HEK293 (cell line): ENCODE data around the gene FRRS1L.

Experiments used
- CTCF ChIA-PET: fragments of 350-600 bp; formaldehyde crosslinking; extraction: SDS; loops from one replicate; lab custom pipeline; 2021; ENCODE audit warnings: antibody characterized with exemption; lab: Yijun Ruan, JAX
- POLR2A ChIA-PET: fragments of 300-600 bp; formaldehyde crosslinking; extraction: SDS; loops from one replicate; lab custom pipeline; 2020; ENCODE audit warnings: antibody characterized with exemption, inconsistent platforms; lab: Yijun Ruan, JAX
- H3K27ac ChIP-seq: fragments of 200-500 bp; sonication (Bioruptor generic); 2 replicates; pipeline ENCODE4 v1.5.1; 2014; ENCODE audit warnings: low read depth, low read length, control low read depth, inconsistent platforms; ENCODE audit errors: extremely low read depth
- H3K36me3 ChIP-seq, 2 experiments: fragments of 200-500 bp in 1 of 2; sonication (Bioruptor generic) in 1 of 2; 1 replicate in 1 of 2; 2 replicates in 1 of 2; pipeline ENCODE4 v1.5.1; 2014 to 2017; ENCODE audit warnings: inconsistent platforms in 2 of 2, low read length in 2 of 2; ENCODE audit not compliant: control insufficient read depth in 2 of 2, insufficient read depth in 1 of 2
- H3K4me1 ChIP-seq: fragments of 200-500 bp; sonication (Bioruptor generic); 2 replicates; pipeline ENCODE4 v1.5.1; 2014; ENCODE audit warnings: mild to moderate bottlenecking, low read length, inconsistent platforms; ENCODE audit not compliant: control insufficient read depth, insufficient read depth
- H3K4me3 ChIP-seq: 2 replicates; pipeline ENCODE4 v1.5.1; 2011; ENCODE audit warnings: low read depth, mild to moderate bottlenecking, control low read depth, low read length, moderate library complexity
- H3K9me3 ChIP-seq: fragments of 200-500 bp; sonication (Bioruptor generic); 2 replicates; pipeline ENCODE4 v1.5.1; 2014; ENCODE audit warnings: low read depth, low read length, inconsistent platforms; ENCODE audit not compliant: control insufficient read depth, insufficient read depth
- KLF16 ChIP-seq: fragments of 450-650 bp; formaldehyde crosslinking; IDR thresholded peaks from 2 replicates; pipeline ENCODE4 v1.5.1; 2017; ENCODE audit warnings: missing biosample characterization, missing genetic modification characterization
- MYNN ChIP-seq: fragments of 450-650 bp; formaldehyde crosslinking; IDR thresholded peaks from 2 replicates; pipeline ENCODE4 v1.5.1; 2016; ENCODE audit warnings: missing biosample characterization, missing genetic modification characterization, borderline replicate concordance
- SETDB1 ChIP-seq: IDR thresholded peaks from one replicate; pipeline ENCODE4 v1.6.1; 2017; ENCODE audit warnings: mild to moderate bottlenecking, low read length, moderate library complexity, mixed read lengths; ENCODE audit not compliant: insufficient read length
- SP2 ChIP-seq: fragments of 450-650 bp; formaldehyde crosslinking; IDR thresholded peaks from 2 replicates; pipeline ENCODE4 v1.5.1; 2016; ENCODE audit warnings: missing biosample characterization, missing genetic modification characterization
- ZFHX2 ChIP-seq: fragments of 450-650 bp; formaldehyde crosslinking; conservative IDR thresholded peaks from 2 replicates; pipeline ENCODE4 v1.5.1; 2016; ENCODE audit warnings: missing biosample characterization, missing genetic modification characterization
- ZNF274 ChIP-seq, 2 experiments: fragments of 200-500 bp in 1 of 2; fragments of 450-650 bp in 1 of 2; sonication (Bioruptor generic) in 1 of 2; formaldehyde crosslinking in 1 of 2; IDR thresholded peaks; 2 replicates each; pipeline versions ENCODE4 v1.5.1 to v1.6.1; 2014 to 2016; ENCODE audit warnings: borderline replicate concordance in 1 of 2, inconsistent platforms in 1 of 2, low read length in 1 of 2, missing biosample characterization in 1 of 2, missing genetic modification characterization in 1 of 2
- ZNF544 ChIP-seq: fragments of 450-650 bp; formaldehyde crosslinking; IDR thresholded peaks from 2 replicates; pipeline ENCODE4 v1.5.0; 2017; ENCODE audit warnings: missing biosample characterization, missing genetic modification characterization
- ZNF623 ChIP-seq: fragments of 450-650 bp; formaldehyde crosslinking; IDR thresholded peaks from 2 replicates; pipeline ENCODE4 v1.5.1; 2016; ENCODE audit warnings: missing biosample characterization, missing genetic modification characterization
- ZNF626 ChIP-seq: fragments of 450-650 bp; sonication (Bioruptor Pico); formaldehyde crosslinking; IDR thresholded peaks from 2 replicates; pipeline ENCODE4 v1.5.1; 2018; ENCODE audit warnings: missing biosample characterization, missing genetic modification characterization, inconsistent platforms
- ZSCAN30 ChIP-seq: fragments of 450-650 bp; IDR thresholded peaks from 2 replicates; pipeline ENCODE4 v1.5.1; 2018; ENCODE audit warnings: missing biosample characterization, mild to moderate bottlenecking, missing genetic modification characterization, moderate library complexity
- TF ChIP-seq, protein P1 (sequence below): fragments of 450-650 bp; formaldehyde crosslinking; IDR thresholded peaks from 2 replicates; pipeline ENCODE4 v1.5.1; 2016; ENCODE audit warnings: missing biosample characterization, missing genetic modification characterization
- TF ChIP-seq, protein P2 (sequence below): fragments of 450-650 bp; formaldehyde crosslinking; IDR thresholded peaks from 2 replicates; pipeline ENCODE4 v1.5.1; 2017; ENCODE audit warnings: missing biosample characterization, missing genetic modification characterization
- TF ChIP-seq, protein P3 (sequence below): fragments of 450-650 bp; formaldehyde crosslinking; IDR thresholded peaks from 2 replicates; pipeline ENCODE4 v1.5.1; 2016; ENCODE audit warnings: missing biosample characterization, missing genetic modification characterization
- TF ChIP-seq, protein P4 (sequence below): fragments of 450-650 bp; formaldehyde crosslinking; IDR thresholded peaks from 2 replicates; pipeline ENCODE4 v1.5.1; 2016; ENCODE audit warnings: missing biosample characterization, missing genetic modification characterization

FRRS1L gene

DNA sequence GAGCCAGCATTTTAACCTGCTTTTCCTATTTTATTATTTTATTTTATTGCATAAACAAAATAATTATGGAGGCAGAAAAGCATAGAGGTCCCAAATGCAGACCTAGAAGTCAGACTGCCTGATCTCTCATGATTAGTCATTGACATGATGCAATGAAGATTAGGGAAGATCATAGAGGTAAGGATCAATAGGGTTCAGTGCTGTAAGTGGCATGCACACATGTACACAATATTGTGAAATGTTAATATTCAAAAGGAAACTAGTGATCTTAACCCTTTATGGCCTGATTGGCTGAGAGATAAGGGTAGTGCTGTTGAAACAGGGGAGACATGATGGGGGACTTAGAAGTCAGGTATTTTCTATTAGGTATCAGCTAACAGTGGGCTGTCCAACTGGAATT lies 1.1 kb upstream of the FRRS1L start (continued):
- TF ChIP-seq, protein P1, sequence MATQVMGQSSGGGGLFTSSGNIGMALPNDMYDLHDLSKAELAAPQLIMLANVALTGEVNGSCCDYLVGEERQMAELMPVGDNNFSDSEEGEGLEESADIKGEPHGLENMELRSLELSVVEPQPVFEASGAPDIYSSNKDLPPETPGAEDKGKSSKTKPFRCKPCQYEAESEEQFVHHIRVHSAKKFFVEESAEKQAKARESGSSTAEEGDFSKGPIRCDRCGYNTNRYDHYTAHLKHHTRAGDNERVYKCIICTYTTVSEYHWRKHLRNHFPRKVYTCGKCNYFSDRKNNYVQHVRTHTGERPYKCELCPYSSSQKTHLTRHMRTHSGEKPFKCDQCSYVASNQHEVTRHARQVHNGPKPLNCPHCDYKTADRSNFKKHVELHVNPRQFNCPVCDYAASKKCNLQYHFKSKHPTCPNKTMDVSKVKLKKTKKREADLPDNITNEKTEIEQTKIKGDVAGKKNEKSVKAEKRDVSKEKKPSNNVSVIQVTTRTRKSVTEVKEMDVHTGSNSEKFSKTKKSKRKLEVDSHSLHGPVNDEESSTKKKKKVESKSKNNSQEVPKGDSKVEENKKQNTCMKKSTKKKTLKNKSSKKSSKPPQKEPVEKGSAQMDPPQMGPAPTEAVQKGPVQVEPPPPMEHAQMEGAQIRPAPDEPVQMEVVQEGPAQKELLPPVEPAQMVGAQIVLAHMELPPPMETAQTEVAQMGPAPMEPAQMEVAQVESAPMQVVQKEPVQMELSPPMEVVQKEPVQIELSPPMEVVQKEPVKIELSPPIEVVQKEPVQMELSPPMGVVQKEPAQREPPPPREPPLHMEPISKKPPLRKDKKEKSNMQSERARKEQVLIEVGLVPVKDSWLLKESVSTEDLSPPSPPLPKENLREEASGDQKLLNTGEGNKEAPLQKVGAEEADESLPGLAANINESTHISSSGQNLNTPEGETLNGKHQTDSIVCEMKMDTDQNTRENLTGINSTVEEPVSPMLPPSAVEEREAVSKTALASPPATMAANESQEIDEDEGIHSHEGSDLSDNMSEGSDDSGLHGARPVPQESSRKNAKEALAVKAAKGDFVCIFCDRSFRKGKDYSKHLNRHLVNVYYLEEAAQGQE (tag by site-specific recombination) = no peak
- TF ChIP-seq ZSCAN30 (tag by site-specific recombination) = no peak
- TF ChIP-seq ZNF623 (tag by site-specific recombination) = no peak
- TF ChIP-seq KLF16 (tag by site-specific recombination) = no peak
- TF ChIP-seq ZFHX2 (tag by site-specific recombination) = no peak
- TF ChIP-seq ZNF626 (tag by site-specific recombination) = no peak
- no peak for TF ChIP-seq MYNN (tag by site-specific recombination)
- TF ChIP-seq ZNF544 = no peak
- TF ChIP-seq, protein P2, sequence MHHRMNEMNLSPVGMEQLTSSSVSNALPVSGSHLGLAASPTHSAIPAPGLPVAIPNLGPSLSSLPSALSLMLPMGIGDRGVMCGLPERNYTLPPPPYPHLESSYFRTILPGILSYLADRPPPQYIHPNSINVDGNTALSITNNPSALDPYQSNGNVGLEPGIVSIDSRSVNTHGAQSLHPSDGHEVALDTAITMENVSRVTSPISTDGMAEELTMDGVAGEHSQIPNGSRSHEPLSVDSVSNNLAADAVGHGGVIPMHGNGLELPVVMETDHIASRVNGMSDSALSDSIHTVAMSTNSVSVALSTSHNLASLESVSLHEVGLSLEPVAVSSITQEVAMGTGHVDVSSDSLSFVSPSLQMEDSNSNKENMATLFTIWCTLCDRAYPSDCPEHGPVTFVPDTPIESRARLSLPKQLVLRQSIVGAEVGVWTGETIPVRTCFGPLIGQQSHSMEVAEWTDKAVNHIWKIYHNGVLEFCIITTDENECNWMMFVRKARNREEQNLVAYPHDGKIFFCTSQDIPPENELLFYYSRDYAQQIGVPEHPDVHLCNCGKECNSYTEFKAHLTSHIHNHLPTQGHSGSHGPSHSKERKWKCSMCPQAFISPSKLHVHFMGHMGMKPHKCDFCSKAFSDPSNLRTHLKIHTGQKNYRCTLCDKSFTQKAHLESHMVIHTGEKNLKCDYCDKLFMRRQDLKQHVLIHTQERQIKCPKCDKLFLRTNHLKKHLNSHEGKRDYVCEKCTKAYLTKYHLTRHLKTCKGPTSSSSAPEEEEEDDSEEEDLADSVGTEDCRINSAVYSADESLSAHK = no peak

DNA sequence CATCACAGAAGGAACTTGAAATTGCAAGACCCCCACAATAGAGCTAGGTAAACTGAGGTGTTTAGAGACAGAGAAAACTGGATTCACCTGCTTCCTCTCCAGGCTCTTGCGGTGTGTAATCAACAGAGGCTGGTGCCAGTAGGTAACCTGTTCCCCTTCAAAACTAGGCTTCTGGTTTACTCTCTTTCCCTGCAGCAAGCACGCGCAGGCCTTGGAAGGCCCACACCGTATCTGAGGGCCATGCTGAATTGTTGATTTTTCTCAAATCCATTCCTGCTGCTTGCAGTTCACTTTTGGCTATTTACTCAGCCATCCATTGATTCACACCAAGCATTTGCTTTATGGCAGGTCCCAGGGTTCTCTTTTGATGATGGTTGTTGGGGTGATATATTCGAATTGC lies 667 bp upstream of the FRRS1L start:
- POLR2A ChIA-PET = interaction anchor here (0.5 kb wide), 1 partner anchor 42 kb away, joined by 3 read pairs; no protein-coding TSS in a partner anchor
- TF ChIP-seq ZNF274 (IDR thresholded peaks at IDR 0.05; ENCODE audit: low read length) (no peak), ZNF274 (tag by site-specific recombination; IDR thresholded peaks at IDR 0.05; ENCODE audit: borderline replicate concordance) (no peak), SP2 (tag by site-specific recombination) (no peak), SETDB1 (no peak)
- TF ChIP-seq, protein P3, sequence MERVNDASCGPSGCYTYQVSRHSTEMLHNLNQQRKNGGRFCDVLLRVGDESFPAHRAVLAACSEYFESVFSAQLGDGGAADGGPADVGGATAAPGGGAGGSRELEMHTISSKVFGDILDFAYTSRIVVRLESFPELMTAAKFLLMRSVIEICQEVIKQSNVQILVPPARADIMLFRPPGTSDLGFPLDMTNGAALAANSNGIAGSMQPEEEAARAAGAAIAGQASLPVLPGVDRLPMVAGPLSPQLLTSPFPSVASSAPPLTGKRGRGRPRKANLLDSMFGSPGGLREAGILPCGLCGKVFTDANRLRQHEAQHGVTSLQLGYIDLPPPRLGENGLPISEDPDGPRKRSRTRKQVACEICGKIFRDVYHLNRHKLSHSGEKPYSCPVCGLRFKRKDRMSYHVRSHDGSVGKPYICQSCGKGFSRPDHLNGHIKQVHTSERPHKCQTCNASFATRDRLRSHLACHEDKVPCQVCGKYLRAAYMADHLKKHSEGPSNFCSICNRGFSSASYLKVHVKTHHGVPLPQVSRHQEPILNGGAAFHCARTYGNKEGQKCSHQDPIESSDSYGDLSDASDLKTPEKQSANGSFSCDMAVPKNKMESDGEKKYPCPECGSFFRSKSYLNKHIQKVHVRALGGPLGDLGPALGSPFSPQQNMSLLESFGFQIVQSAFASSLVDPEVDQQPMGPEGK = no peak
- TF ChIP-seq, protein P4, sequence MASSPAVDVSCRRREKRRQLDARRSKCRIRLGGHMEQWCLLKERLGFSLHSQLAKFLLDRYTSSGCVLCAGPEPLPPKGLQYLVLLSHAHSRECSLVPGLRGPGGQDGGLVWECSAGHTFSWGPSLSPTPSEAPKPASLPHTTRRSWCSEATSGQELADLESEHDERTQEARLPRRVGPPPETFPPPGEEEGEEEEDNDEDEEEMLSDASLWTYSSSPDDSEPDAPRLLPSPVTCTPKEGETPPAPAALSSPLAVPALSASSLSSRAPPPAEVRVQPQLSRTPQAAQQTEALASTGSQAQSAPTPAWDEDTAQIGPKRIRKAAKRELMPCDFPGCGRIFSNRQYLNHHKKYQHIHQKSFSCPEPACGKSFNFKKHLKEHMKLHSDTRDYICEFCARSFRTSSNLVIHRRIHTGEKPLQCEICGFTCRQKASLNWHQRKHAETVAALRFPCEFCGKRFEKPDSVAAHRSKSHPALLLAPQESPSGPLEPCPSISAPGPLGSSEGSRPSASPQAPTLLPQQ (tag by site-specific recombination) = no peak
- TF ChIP-seq, all 188 proteins: peak for 0
- Histone ChIP-seq H3K36me3 (no peaks in the 10 kb centered on the region), H3K27ac (no peak overlapping the region), H3K9me3 (no peaks in the 10 kb centered on the region), H3K4me1 (no peaks in the 10 kb centered on the region; the same call in 1 of the 2 replicates), H3K4me3 (no peak overlapping the region)
- CTCF ChIA-PET = interaction anchor here (0.6 to 1.3 kb wide), 2 partner anchors 15 to 307 kb away, joined by 3 read pairs; no protein-coding TSS in a partner anchor
